Endodermal cell (in vitro differentiated cells): Measurements from ENCODE around the gene FAM162B. TPM values are rescaled to one million over a fixed set of nuclear protein-coding genes. Genes with fewer than 3 reads are reported as not detected.

Experiments used
- DNase-seq: peaks from one replicate; pipeline ENCODE4 v3.0.0-alpha.2; 2017
- H3K27ac ChIP-seq: 2 replicates; pipeline ENCODE4 v1.5.1; 2013; ENCODE audit warnings: mild to moderate bottlenecking, low read depth, low read length, moderate library complexity
- H3K27me3 ChIP-seq: 2 replicates; pipeline ENCODE4 v1.6.1; 2013; ENCODE audit warnings: mild to moderate bottlenecking, low read length, moderate library complexity; ENCODE audit not compliant: insufficient read depth, control insufficient read depth, poor library complexity, severe bottlenecking
- H3K36me3 ChIP-seq: 2 replicates; pipeline ENCODE4 v1.7.0; 2013; ENCODE audit warnings: mild to moderate bottlenecking, low read length, moderate library complexity; ENCODE audit not compliant: control insufficient read depth, insufficient read depth
- H3K4me1 ChIP-seq: one replicate; pipeline ENCODE4 v1.7.0; 2013; ENCODE audit warnings: low read length; ENCODE audit not compliant: control insufficient read depth, insufficient read depth
- H3K4me3 ChIP-seq: 2 replicates; pipeline ENCODE4 v1.5.1; 2013; ENCODE audit warnings: mild to moderate bottlenecking, low read length, moderate library complexity
- H3K9ac ChIP-seq: 2 replicates; pipeline ENCODE4 v1.6.1; 2013; ENCODE audit warnings: mild to moderate bottlenecking, low read length, moderate library complexity; ENCODE audit not compliant: poor library complexity, severe bottlenecking; ENCODE audit errors: extremely low read depth
- H3K9me3 ChIP-seq: 2 replicates; pipeline ENCODE4 v1.6.1; 2013; ENCODE audit warnings: mild to moderate bottlenecking, low read length, moderate library complexity; ENCODE audit not compliant: control insufficient read depth
- H3K27ac Mint-ChIP-seq: 2 replicates; pipeline ENCODE4 v1.8.0; 2020; ENCODE audit warnings: mixed read lengths
- H3K27me3 Mint-ChIP-seq: 2 replicates; pipeline ENCODE4 v1.8.0; 2021; ENCODE audit warnings: mild to moderate bottlenecking, mixed read lengths; ENCODE audit not compliant: insufficient read depth
- H3K36me3 Mint-ChIP-seq: 2 replicates; pipeline ENCODE4 v1.8.0; 2020; ENCODE audit warnings: low read depth, mixed read lengths
- H3K4me1 Mint-ChIP-seq: 2 replicates; pipeline ENCODE4 v1.8.0; 2020; ENCODE audit warnings: mixed read lengths
- H3K4me3 Mint-ChIP-seq: 2 replicates; pipeline ENCODE4 v1.8.0; 2020; ENCODE audit warnings: mild to moderate bottlenecking, moderate library complexity, mixed read lengths
- H3K9me3 Mint-ChIP-seq: 2 replicates; pipeline ENCODE4 v1.8.0; 2020; ENCODE audit warnings: mild to moderate bottlenecking, mixed read lengths
- WGBS, 2 experiments: methylation state at CpG; one replicate each; pipeline versions ENCODE4 v1.1.5 to v1.1.7; 2013; ENCODE audit warnings: missing lambda C conversion rate in 2 of 2, mixed read lengths in 1 of 2; ENCODE audit not compliant: insufficient coverage in 1 of 2, insufficient read length in 1 of 2; 5-methylcytosine and 5-hydroxymethylcytosine counted together
- total RNA-seq, 2 donors: library from RNA; stranded (reverse); fragmentation: NEBNext Ultra II Directional in 1 of 2; extraction: Animal tissue kit (Norgen Biotek cat#: 25700) in 1 of 2; gene quantifications; 2 replicates in 1 of 2; 3 replicates in 1 of 2; pipeline ENCODE4 v1.2.1, GENCODE V29; 2021
- TF ChIP-seq, protein P1 (sequence below): fragments of 200-600 bp; sonication (generic); conservative IDR thresholded peaks from 2 replicates; pipeline ENCODE4 v1.5.0; 2021; ENCODE audit warnings: antibody characterized with exemption, mild to moderate bottlenecking

The FAM162B gene
- total RNA-seq, 2 donors from 2014 or later: 0.79 to 1.1 TPM

DNA sequence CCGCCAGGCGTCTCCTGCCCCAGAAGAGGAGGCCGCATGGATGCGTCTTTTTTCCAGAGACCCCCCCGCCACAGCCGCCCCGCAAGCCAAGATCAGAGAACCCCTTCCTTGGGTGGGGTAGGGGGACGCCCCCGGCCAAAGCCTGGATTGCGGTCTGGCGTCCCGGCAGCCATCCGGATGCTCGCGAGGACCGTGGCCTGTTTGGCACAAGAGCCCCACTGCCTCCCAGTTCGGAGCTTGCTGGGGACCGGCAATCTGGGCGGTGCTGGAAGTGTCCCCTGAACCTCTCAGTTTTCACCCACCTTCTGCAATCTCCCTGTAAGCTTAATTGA lies 924 bp downstream of the FAM162B start:
- H3K27me3 ChIP-seq: peaks cover 44% of the 10 kb centered on the region
- peaks cover 8% of the 10 kb centered on the region for H3K4me1 Mint-ChIP-seq
- H3K9ac ChIP-seq: no peak overlapping the region
- peak overlapping the region; percentile 81 for H3K4me3 ChIP-seq
- DNase-seq: peak; percentile 82
- H3K27ac Mint-ChIP-seq: no peak overlapping the region
- H3K9me3 ChIP-seq: no peaks in the 10 kb centered on the region
- no peaks in the 10 kb centered on the region for H3K36me3 ChIP-seq
- H3K27me3 Mint-ChIP-seq: peaks cover 37% of the 10 kb centered on the region
- WGBS, 2 experiments: 22 to 30% methylated on average over 4 to 19 of the region's 19 CpGs
- no peaks in the 10 kb centered on the region for H3K4me1 ChIP-seq
- TF ChIP-seq, protein P1, sequence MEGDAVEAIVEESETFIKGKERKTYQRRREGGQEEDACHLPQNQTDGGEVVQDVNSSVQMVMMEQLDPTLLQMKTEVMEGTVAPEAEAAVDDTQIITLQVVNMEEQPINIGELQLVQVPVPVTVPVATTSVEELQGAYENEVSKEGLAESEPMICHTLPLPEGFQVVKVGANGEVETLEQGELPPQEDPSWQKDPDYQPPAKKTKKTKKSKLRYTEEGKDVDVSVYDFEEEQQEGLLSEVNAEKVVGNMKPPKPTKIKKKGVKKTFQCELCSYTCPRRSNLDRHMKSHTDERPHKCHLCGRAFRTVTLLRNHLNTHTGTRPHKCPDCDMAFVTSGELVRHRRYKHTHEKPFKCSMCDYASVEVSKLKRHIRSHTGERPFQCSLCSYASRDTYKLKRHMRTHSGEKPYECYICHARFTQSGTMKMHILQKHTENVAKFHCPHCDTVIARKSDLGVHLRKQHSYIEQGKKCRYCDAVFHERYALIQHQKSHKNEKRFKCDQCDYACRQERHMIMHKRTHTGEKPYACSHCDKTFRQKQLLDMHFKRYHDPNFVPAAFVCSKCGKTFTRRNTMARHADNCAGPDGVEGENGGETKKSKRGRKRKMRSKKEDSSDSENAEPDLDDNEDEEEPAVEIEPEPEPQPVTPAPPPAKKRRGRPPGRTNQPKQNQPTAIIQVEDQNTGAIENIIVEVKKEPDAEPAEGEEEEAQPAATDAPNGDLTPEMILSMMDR: peak; percentile 49
- no peak overlapping the region for H3K27ac ChIP-seq
- H3K36me3 Mint-ChIP-seq: no peaks in the 10 kb centered on the region
- H3K9me3 Mint-ChIP-seq: no peaks in the 10 kb centered on the region
- H3K4me3 Mint-ChIP-seq: peak overlapping the region; percentile 65

DNA sequence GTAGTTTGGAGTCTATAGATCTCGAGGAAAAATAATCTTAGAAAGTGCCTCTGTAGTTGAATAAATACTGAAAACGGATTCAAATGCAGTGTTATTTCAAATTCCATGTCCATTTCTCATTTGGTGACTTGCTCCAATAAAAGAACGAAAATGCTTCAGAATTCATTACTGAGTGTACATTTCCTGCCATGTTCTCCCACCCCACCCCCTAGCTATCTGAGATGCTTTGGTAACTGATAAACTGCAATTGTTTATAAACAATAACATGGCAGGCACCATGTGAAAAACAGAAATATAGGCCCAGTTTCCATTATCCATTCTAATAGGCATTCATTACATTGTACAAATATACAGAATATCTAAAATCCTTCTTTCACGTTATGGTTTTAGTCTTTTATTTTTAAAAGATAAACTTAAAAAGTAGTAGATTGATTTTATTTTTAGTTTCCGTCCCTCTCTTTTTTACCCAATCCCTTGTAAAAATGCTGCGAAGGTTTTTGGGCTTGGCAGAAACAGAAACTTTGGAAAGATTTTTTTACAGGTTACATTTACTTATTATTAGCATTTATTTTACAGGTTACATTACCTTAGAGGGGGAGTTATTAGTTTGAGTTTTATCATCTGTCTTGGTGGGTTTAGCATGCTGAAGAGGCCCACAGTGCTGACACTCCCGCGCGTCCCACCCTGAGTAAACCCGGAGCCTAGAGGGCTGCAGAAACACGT lies 1.5 kb downstream of the FAM162B start:
- peak overlapping the region; percentile 65 for H3K4me3 Mint-ChIP-seq
- H3K4me1 ChIP-seq: no peaks in the 10 kb centered on the region
- peaks cover 44% of the 10 kb centered on the region for H3K27me3 ChIP-seq
- H3K27me3 Mint-ChIP-seq: peaks cover 37% of the 10 kb centered on the region
- TF ChIP-seq, protein P1: no peak
- H3K27ac Mint-ChIP-seq: no peak overlapping the region
- H3K4me3 ChIP-seq: peak overlapping the region; percentile 81
- no peaks in the 10 kb centered on the region for H3K36me3 Mint-ChIP-seq
- no peak for DNase-seq
- H3K27ac ChIP-seq: no peak overlapping the region
- 71 to 100% methylated on average over 2 to 9 of the region's 11 CpGs for WGBS, 2 experiments
- no peaks in the 10 kb centered on the region for H3K36me3 ChIP-seq
- H3K9me3 ChIP-seq: no peaks in the 10 kb centered on the region
- no peaks in the 10 kb centered on the region for H3K9me3 Mint-ChIP-seq
- H3K9ac ChIP-seq: no peak overlapping the region
- peaks cover 8% of the 10 kb centered on the region for H3K4me1 Mint-ChIP-seq

DNA sequence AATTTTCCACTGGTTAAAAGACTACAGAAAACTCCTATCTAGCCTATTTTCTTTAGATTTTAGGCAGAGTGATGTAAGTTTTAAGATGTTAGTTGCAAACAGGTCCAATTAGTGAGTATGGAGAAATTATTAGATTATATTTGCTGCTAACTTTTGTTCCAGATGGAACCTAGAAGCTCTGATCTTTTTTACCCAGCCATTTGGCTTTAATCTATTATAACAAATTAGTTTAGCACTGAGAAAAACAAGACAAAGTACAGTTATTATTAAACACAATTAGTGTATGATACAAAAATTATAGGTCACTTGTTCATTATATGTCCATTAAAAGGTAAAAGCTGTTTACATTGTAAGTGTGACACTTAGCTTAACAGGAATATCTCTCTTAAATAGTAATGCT lies 2.5 kb downstream of the FAM162B start:
- H3K4me3 ChIP-seq: no peak overlapping the region
- no peaks in the 10 kb centered on the region for H3K9me3 ChIP-seq
- H3K27me3 Mint-ChIP-seq: peaks cover 37% of the 10 kb centered on the region
- no peak overlapping the region for H3K27ac ChIP-seq
- TF ChIP-seq, protein P1: no peak
- no peak overlapping the region for H3K27ac Mint-ChIP-seq
- DNase-seq: no peak
- H3K36me3 Mint-ChIP-seq: no peaks in the 10 kb centered on the region
- H3K4me1 ChIP-seq: no peaks in the 10 kb centered on the region
- H3K4me3 Mint-ChIP-seq: no peak overlapping the region
- H3K9me3 Mint-ChIP-seq: no peaks in the 10 kb centered on the region
- no peaks in the 10 kb centered on the region for H3K36me3 ChIP-seq
- H3K27me3 ChIP-seq: peaks cover 44% of the 10 kb centered on the region
- H3K4me1 Mint-ChIP-seq: peaks cover 8% of the 10 kb centered on the region
- H3K9ac ChIP-seq: no peak overlapping the region
